NCI-H345 treated with DMSO at 0.1 percent for 48 hours (cell line): Measurements from ENCODE around the gene GBX2.

Experiments
- DNase-seq: peaks from one replicate; lab custom pipeline; 2025; ENCODE audit not compliant: unreplicated experiment; lab: John Stamatoyannopoulos, UW

The GBX2 gene

GRCh38 chr2:236168110-236169080 is at the start of gene GBX2:
TSS of gene GBX2 (minus strand) at chr2:236168386. CDS start at chr2:236167971, 415 bp downstream.
- peak; percentile 46 for DNase-seq

- no peak for DNase-seq
Observed at GRCh38 chr2:236217926-236218325, 49.7 kb upstream of the GBX2 start.

- no peak for DNase-seq
Observed at GRCh38 chr2:236216711-236217110, 48.5 kb upstream of the GBX2 start.

GRCh38 chr2:236215761-236216333 is 47.7 kb upstream of the GBX2 start:
- DNase-seq = no peak

GRCh38 chr2:236215196-236215595 is 47.0 kb upstream of the GBX2 start:
- no peak for DNase-seq

- DNase-seq = no peak
Observed at GRCh38 chr2:236214376-236214995, 46.3 kb upstream of the GBX2 start.

GRCh38 chr2:236211296-236211695 is 43.1 kb upstream of the GBX2 start:
- DNase-seq = no peak

- no peak for DNase-seq
Observed at GRCh38 chr2:236210536-236210935, 42.4 kb upstream of the GBX2 start.

- DNase-seq = no peak
Observed at GRCh38 chr2:236209996-236210395, 41.8 kb upstream of the GBX2 start.

- DNase-seq = no peak
Observed at GRCh38 chr2:236209535-236209934, 41.3 kb upstream of the GBX2 start.

GRCh38 chr2:236208019-236208926 is 40.1 kb upstream of the GBX2 start:
- no peak for DNase-seq

GRCh38 chr2:236207472-236207871 is 39.3 kb upstream of the GBX2 start:
- no peak for DNase-seq

- no peak for DNase-seq
Observed at GRCh38 chr2:236205867-236206645, 37.9 kb upstream of the GBX2 start.

GRCh38 chr2:236204953-236205352 is 36.8 kb upstream of the GBX2 start:
- no peak for DNase-seq

- DNase-seq = no peak
Observed at GRCh38 chr2:236200378-236200777, 32.2 kb upstream of the GBX2 start.

GRCh38 chr2:236196366-236196765 is 28.2 kb upstream of the GBX2 start:
- DNase-seq = no peak

GRCh38 chr2:236195726-236196125 is 27.5 kb upstream of the GBX2 start:
- no peak for DNase-seq

- DNase-seq = no peak
Observed at GRCh38 chr2:236194786-236195185, 26.6 kb upstream of the GBX2 start.

- no peak for DNase-seq
Observed at GRCh38 chr2:236193026-236193425, 24.8 kb upstream of the GBX2 start.

GRCh38 chr2:236190674-236191073 is 22.5 kb upstream of the GBX2 start:
- DNase-seq = no peak
